Activated effector memory CD4-positive, alpha-beta T cell treated with Interleukin-2 at 50 U/mL for 16 hours (primary cell): Measurements from ENCODE around the gene CGN.

Experiments used
- DNase-seq: peaks from one replicate; pipeline ENCODE4 v3.0.0-alpha.2; 2020

The CGN gene

DNA sequence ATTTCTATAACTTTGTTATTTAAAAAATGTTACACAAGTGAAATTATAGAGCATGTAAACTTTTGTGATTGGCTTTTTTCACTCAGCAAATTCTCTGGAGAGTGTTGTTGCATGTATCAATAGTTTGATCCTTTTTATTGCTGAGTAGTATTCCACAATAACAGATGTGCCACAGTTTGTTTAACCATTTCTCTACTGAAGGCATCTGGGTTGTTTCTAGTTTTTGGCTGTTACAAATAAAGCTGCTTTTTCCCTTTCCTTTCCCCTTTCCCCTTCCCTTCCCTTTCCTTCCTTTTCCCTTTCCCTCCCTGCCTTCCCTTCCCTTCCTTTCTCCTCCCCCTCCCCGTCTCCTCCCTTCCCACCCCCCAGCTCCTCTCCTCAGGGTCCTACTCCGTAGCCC, 44.9 kb downstream of the CGN start:
- DNase-seq = no peak

DNA sequence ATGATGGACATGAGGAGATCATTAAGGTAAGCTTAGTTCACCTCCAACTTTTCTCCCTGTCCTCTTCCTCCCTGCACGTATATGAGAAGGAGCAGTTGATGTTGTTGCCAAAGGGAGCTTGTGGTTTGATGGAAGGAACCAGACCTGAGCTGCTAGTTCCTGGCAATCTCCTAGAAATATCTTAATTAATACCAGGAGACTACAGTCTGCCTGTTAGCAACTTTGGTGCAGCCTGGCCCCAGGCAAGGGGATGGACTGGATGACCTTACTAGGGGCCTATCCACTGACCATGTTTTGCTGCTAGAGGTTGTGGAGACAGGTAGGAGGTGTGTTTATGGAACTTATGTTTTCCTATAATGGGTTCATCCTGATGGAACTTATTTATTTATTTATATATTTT, 51.5 kb downstream of the CGN start:
- DNase-seq = no peak

DNA sequence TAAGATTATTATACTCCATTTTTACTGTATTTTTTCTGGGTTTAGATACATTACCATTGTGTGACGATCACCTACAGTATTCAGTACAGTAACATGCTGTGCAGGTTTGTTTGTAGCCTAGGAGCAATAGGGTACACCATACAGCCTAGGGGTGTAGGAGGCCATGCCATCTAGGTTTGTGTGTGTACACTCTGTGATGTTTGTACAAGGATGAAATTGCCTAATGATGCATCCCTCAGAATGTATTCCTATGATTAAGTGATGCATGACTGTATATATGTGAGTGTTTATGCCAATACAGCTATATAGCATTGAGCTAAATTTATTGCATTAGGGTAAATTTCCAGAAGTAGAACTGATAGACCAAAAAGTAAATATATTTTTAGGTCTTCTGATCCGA, 52.2 kb downstream of the CGN start:
- DNase-seq = no peak

DNA sequence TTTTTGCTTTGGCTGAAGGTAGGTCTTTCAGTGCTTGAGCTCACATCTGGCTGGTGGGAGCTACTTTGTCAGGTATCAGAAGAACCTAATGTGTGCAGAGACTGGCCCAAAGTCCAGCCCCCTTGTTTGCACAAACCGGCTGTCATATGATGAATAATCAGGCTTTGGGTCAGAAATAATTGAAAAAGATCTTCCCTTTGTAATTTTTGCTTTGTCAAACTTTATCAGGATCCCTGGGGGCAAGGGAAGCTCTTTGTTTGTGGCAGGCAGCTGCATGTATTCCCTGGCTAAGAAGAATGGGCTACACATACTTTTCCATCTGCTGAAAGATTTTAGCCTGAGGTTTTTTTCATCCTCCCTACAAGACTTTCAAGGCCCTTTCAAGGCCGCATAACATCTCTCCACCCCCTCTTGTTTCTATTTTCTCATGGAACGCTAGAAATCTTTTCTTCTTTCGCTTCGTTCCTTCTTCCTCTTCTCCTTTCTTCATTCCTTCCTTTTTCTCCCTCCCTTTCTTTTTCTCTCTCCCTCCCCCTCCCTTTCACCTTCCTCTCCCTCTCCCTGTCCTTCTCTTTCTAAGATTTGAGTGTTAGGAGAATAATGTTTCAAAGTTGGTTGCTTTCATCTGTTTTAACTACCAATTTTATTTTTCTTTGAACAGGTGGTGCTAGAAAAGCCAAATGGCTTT, 54.5 kb downstream of the CGN start:
- DNase-seq = no peak

DNA sequence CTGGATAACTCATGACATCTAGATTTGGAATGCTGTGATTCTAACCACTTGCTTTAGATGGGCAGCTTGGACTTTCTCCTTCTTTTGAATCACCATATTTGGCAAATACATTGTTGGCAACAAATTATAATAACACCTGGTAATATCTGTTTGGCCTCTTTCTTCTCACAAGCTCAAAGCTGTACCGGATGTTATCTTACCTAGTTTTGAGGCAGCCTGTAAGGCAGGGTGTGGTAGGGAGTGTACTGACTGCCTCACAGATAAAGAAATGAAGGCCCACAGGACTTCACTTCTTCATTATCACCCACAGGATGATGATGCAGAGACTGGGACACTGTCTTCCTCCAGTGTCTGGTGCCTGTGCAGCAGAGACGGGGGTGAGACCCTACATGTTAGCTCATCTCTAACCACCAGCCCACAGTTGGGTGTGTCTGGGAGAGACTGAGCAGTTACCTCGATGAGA, 57.5 kb downstream of the CGN start:
- DNase-seq = no peak

DNA sequence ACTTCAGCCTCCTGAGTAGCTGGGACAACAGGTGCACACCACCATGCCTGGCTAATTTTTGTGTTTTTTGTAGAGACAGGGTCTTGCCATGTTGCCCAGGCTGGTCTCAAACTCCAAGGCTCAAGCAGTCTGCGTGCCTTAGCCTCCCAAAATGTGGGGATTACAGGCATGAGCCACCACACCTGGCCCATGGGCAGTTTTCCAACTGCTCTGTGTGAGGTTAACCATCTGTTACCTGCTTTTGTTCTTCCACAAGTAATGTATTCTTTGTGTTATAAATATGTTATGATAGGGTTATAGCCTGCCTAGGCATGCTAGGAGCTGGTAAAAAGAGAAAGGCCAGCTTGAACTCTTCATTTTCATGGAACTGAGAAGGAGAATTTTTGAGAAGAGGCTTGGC, 59.6 kb downstream of the CGN start:
- no peak for DNase-seq

DNA sequence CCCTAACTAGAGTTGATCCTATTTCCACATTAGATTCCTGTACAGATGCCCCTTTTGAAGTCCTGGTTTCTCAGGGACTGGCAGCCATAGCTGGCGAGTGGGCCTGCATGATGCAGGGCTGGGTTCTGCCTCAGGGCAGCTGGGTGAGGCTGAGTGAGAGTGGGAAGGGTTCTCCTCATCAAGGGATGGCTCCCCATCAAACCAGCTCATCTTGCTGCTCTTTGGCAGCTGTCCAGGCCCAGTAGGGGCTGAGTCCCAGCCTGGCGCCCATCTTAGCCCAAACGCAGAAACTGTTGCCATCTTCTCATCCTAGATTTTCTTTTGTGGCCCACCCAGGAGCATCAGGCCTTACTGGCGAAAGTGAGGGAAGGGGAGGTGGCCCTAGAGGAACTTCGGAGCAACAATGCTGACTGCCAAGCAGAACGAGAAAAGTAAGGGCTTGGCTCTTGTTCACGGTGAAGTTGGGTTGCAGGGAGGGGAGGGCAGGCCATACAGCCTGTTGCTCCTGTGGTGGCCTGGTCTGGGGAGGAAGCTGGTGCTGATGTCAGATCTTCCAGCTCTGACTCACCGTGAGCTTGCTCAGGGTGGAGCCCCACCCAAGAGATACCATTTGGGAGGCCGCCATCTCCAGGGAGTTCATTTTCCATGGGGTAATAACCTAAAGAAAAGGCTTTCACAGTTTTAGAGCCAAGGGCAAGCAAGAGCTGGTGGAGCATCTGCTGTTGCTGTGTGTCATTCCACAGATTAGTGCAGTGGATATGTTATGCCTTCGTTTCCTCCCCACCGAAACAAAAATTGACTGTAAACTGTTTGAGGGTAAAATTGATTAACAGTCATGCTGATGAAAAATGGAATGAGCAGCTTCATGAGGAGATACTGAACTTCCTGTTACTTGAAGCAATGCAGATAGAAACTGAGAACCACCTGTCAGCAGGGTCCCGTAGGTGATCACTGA, 63.7 kb downstream of the CGN start:
- DNase-seq = no peak

DNA sequence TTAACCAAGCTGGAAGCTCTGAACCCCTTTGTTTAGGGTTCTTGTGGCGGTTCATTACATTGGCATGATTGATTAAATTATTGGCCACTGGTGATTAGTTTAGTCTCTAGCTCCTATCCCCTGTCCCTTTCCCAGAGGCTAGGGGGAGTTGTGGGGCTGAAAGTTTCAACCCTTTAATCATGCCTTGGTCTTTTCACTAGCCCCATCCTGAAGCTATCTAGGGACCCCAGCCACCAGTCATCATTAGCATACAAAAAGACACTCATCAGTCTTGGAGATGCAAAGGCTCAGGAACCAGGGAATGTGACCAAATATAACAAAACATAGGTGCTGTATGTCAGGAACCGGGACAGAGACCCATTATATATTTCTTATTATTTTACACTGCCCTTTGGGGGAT, 66.0 kb downstream of the CGN start:
- DNase-seq = no peak

DNA sequence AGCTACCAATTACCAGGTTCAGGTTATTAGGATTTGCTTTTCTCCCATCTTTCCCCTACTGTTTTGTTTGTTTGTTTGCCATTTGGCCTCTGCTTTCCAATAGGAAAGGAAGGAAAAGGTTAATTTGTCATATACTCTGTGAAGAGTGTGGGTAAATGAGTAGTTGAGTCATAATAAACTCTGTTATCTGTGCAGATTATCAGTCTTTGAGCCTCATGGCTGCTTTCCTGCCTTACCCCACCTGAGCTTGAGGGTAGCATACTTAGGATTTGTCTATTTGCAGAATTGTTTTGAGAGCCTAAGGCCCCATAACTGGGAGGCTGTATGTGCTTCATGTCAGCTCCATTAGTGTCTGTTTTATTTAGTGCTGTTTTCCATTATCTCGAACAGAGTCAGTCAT, 67.8 kb downstream of the CGN start:
- no peak for DNase-seq

DNA sequence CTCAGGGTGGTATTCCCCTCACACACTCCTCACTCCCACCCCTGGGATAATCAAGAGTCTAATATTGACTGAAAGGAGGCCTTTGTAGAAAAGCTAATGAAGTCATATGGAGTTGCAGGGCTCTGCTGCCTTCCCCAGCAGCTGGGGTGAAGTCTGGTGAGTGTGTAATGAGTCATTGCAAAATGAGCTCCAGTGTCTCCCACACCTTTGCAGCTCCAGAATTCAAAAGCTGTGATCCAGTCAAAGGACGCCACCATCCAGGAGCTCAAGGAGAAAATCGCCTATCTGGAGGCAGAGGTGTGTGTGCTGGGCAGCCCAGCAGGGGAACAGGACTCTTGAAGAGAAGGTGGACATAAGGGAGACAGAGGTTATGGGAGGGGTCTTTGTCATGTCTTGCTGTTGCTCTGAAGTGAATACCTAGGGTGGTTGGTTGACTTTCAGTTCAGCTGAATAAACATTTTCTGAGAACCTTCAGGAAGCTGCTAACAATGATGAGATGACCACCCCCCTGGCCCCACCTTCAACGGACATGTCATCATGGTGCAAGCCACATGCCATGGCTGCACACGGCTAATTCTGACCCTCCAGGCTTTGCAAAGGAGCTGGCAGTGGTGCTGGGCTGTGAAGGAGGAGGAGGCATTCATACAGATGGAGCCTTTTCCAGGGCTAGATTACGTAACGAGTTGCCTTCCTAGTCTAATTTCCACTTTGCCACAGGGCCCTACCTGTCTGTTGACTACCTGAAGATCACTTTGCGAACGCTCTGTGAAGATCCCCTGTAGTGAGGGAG, 68.4 kb downstream of the CGN start:
- no peak for DNase-seq

DNA sequence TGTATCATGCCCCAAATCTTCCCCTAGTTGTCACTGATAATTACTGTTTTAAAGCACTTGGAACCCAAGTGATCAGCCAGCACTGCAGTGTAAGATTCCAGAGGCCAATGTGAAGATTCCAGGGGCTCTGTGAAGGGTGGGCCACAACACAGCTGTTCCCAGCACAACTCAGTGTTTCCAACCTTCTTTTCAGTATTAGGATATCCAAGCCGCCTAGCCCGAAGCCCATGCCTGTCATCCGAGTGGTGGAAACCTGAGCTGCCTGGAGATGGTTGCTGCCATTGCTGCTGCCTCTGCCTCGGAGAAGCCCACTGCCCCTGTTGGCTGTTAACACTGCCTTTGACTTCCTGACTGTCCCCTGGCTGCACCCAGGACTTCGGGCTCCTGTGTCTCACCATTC, 70.3 kb downstream of the CGN start:
- no peak for DNase-seq

DNA sequence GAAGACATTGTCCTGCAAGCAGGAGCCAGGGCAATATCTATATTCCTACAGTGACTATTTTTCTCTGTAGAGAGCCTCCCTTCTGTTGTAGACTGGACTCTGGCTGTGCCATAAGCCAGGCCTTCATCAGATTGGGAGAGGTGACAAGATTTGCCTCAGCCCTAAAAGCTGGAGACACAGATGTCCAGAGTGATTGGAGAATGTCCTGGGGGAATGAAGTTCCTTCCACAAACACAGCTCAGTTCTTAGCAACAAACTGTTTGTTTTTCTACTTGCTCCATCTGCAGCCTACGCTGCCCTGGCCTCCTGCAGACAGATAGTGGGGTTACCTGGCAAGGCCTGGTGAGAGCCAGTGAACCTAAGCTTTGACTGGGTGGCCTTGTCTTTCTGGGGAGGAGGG, 70.7 kb downstream of the CGN start:
- no peak for DNase-seq

DNA sequence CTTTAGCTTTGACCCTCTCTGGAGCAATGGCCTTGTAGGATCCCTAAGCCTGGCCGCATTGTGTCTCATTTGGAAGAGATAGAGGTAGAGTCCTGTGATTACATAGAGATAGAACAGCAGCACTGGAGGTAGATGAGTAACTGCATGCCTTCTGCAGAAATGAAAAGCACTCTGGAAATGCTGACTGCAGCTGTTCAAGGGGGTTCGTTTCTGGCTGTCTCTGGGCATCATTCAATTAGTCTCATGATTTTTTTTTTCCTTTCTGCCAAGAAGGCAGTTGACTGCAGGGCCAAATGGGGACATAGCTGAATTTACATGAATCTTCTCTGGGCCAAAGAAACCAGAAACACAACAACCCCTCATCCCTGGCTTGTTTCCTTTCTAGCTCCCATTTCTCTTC, 72.6 kb downstream of the CGN start:
- DNase-seq = no peak

DNA sequence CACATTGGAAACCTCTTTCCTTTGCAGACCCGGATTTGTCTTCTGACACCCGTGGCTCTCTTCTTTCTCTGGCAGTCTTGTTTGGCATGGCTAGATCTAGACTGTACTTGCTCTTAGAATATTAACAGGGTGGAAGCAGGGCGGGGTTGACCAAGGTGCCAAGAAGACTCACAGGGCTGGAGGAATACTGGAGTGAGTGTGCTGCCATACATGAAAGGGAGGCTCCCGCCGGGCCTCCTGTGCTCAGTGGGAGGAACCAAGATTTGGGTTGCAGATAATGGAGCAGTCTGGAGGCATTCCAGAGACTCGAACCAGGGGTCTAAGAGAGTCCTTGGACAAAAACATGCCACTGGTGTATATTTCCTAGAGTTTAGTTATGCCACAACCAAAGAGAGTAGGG, 73.1 kb downstream of the CGN start:
- DNase-seq = no peak

DNA sequence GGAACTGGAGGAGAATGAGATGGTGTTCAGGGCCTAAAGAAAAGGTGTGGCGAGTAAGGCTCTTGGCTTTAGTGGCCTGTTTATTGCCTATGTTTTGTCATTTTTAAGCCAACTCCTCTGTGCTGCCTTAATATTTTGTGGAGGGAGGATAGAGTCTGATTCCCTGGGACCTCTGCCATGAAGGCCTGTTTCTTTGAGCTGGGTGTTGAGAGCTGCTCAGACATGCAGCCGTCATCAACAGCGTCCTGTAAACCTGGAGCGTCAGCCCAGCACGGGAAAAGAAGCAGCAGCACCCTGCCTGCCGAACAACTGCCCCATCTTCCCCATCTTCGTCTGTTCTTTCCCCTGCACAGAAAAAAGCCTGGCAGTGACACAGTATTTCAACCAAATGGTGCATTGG, 73.6 kb downstream of the CGN start:
- no peak for DNase-seq

DNA sequence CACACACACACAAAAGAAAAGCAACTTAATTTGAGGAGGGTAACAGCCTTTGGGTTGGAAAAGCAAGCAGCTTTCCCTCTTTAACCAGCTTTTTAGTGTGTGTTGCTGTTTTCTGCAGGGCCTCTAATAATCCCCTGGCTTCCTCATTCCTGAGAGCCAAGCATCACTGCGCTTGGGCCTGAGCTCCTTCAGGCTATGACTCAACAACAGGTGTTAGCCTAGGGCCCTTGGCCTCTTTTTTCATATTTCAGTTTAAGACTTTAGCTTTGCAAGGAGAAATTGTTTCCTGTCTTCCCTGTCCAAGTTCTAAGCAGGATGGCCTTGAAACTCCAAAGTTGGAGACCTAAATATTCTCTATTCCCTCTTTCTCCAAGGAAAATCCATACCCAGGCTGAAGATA, 74.4 kb downstream of the CGN start:
- DNase-seq = no peak
